Trophoblast cell (in vitro differentiated cells and primary cell): ENCODE results near the gene DROSHA.

Experiments
- DNase-seq, 2 donors: peaks; one replicate each; pipeline ENCODE4 v3.0.0-alpha.2; 2016
- H2AFZ ChIP-seq: 2 replicates; pipeline ENCODE4 v1.6.1; 2013; ENCODE audit warnings: low read length, moderate library complexity, mild to moderate bottlenecking; ENCODE audit not compliant: insufficient read depth, poor library complexity
- H2AK5ac ChIP-seq: 2 replicates; pipeline ENCODE4 v1.6.1; 2013; ENCODE audit warnings: mild to moderate bottlenecking, low read length
- H2BK120ac ChIP-seq: 2 replicates; pipeline ENCODE4 v1.6.1; 2013; ENCODE audit warnings: low read length, mild to moderate bottlenecking, moderate library complexity; ENCODE audit not compliant: insufficient read depth, poor library complexity
- H2BK12ac ChIP-seq: 2 replicates; pipeline ENCODE4 v1.6.1; 2013; ENCODE audit warnings: mild to moderate bottlenecking, low read length, moderate library complexity
- H2BK5ac ChIP-seq: 2 replicates; pipeline ENCODE4 v1.6.1; 2013; ENCODE audit warnings: low read length, low read depth, moderate library complexity, mild to moderate bottlenecking; ENCODE audit not compliant: poor library complexity
- H3K14ac ChIP-seq: 2 replicates; pipeline ENCODE4 v1.6.1; 2013; ENCODE audit warnings: mild to moderate bottlenecking, low read length
- H3K18ac ChIP-seq: 2 replicates; pipeline ENCODE4 v1.6.1; 2013; ENCODE audit warnings: mild to moderate bottlenecking, low read length
- H3K23ac ChIP-seq: 2 replicates; pipeline ENCODE4 v1.6.1; 2013; ENCODE audit warnings: low read length
- H3K27ac ChIP-seq: 2 replicates; pipeline ENCODE4 v1.5.1; 2013; ENCODE audit warnings: low read depth, mild to moderate bottlenecking, inconsistent platforms, low read length, moderate library complexity
- H3K27me3 ChIP-seq: 2 replicates; pipeline ENCODE4 v1.6.1; 2013; ENCODE audit warnings: inconsistent platforms, mild to moderate bottlenecking, low read length, moderate library complexity; ENCODE audit not compliant: insufficient read depth
- H3K36me3 ChIP-seq, 2 experiments: 1 replicate in 1 of 2; 2 replicates in 1 of 2; pipeline ENCODE4 v1.6.1; 2013; ENCODE audit warnings: low read length in 2 of 2, mild to moderate bottlenecking in 2 of 2, moderate library complexity in 1 of 2; ENCODE audit not compliant: insufficient read depth in 2 of 2, control insufficient read depth in 1 of 2
- H3K4ac ChIP-seq: 2 replicates; pipeline ENCODE4 v1.6.1; 2013; ENCODE audit warnings: low read depth, mild to moderate bottlenecking, low read length, moderate library complexity
- H3K4me1 ChIP-seq, 2 experiments: 1 replicate in 1 of 2; 2 replicates in 1 of 2; pipeline ENCODE4 v1.6.1; 2013; ENCODE audit warnings: low read length in 2 of 2, mild to moderate bottlenecking in 2 of 2, moderate library complexity in 1 of 2; ENCODE audit not compliant: insufficient read depth in 2 of 2, control insufficient read depth in 1 of 2
- H3K4me2 ChIP-seq: 2 replicates; pipeline ENCODE4 v1.6.1; 2013; ENCODE audit warnings: inconsistent platforms, mild to moderate bottlenecking, low read length, moderate library complexity
- H3K4me3 ChIP-seq: 2 replicates; pipeline ENCODE4 v1.5.1; 2013; ENCODE audit warnings: mild to moderate bottlenecking, low read depth, low read length, inconsistent platforms
- H3K79me1 ChIP-seq: one replicate; pipeline ENCODE4 v1.6.1; 2013; ENCODE audit warnings: low read length
- H3K79me2 ChIP-seq: 2 replicates; pipeline ENCODE4 v1.6.1; 2013; ENCODE audit warnings: low read length, mild to moderate bottlenecking; ENCODE audit not compliant: control insufficient read depth, insufficient read depth, poor library complexity
- H3K9ac ChIP-seq: 2 replicates; pipeline ENCODE4 v1.6.1; 2013; ENCODE audit warnings: mild to moderate bottlenecking, low read length
- H3K9me3 ChIP-seq: 2 replicates; pipeline ENCODE4 v1.6.1; 2013; ENCODE audit warnings: low read depth, mild to moderate bottlenecking, control low read depth, inconsistent platforms, low read length; ENCODE audit not compliant: insufficient read depth
- H4K12ac ChIP-seq: 2 replicates; pipeline ENCODE4 v1.6.1; 2013; ENCODE audit warnings: low read depth, mild to moderate bottlenecking, low read length, moderate library complexity
- H4K8ac ChIP-seq: 2 replicates; pipeline ENCODE4 v1.6.1; 2013; ENCODE audit warnings: low read depth, mild to moderate bottlenecking, low read length, moderate library complexity
- H4K91ac ChIP-seq: one replicate; pipeline ENCODE4 v1.6.1; 2013; ENCODE audit warnings: low read depth, mild to moderate bottlenecking, low read length, moderate library complexity
- WGBS: extraction: QIAGEN DNeasy Blood & Tissue Kit; methylation state at CpG from one replicate; pipeline ENCODE4 v1.1.7; 2013; ENCODE audit warnings: missing lambda C conversion rate; ENCODE audit not compliant: insufficient read length, insufficient coverage; ENCODE audit errors: extremely low coverage; 5-methylcytosine and 5-hydroxymethylcytosine counted together

The DROSHA gene

GRCh38 chr5:31378136-31378535 lies 153.8 kb downstream of the DROSHA start:
- Histone ChIP-seq H3K4me3 (no peak overlapping the region), H3K27me3 (no peaks in the 10 kb centered on the region), H3K18ac (no peak overlapping the region), H4K12ac (no peak overlapping the region), H3K27ac (no peak overlapping the region), H3K9ac (no peak overlapping the region), H3K4me2 (no peak overlapping the region), H4K91ac (no peak overlapping the region), H4K8ac (no peak overlapping the region), H2AFZ (no peak overlapping the region), H2BK12ac (no peak overlapping the region), H3K4ac (no peak overlapping the region), H3K23ac (no peak overlapping the region), H3K79me2 (no peaks in the 10 kb centered on the region), H3K36me3 (no peaks in the 10 kb centered on the region), H3K14ac (no peak overlapping the region), H2AK5ac (no peak overlapping the region), H3K79me1 (no peaks in the 10 kb centered on the region), H3K4me1 (no peaks in the 10 kb centered on the region), H2BK5ac (no peak overlapping the region), H2BK120ac (no peak overlapping the region), H3K9me3 (no peaks in the 10 kb centered on the region)
- DNase-seq = no peak

GRCh38 chr5:31377274-31377946 lies 154.5 kb downstream of the DROSHA start:
- H3K79me2 ChIP-seq = no peaks in the 10 kb centered on the region
- H3K23ac ChIP-seq = no peak overlapping the region
- H2BK120ac ChIP-seq = no peak overlapping the region
- H3K36me3 ChIP-seq = no peaks in the 10 kb centered on the region
- H3K18ac ChIP-seq = no peak overlapping the region
- no peak overlapping the region for H3K4me3 ChIP-seq
- no peak overlapping the region for H3K9ac ChIP-seq
- H4K12ac ChIP-seq = no peak overlapping the region
- no peaks in the 10 kb centered on the region for H3K79me1 ChIP-seq
- no peaks in the 10 kb centered on the region for H3K4me1 ChIP-seq
- H2BK5ac ChIP-seq = no peak overlapping the region
- no peak for DNase-seq
- no peak overlapping the region for H2AFZ ChIP-seq
- H3K14ac ChIP-seq = no peak overlapping the region
- H3K9me3 ChIP-seq = no peaks in the 10 kb centered on the region
- no peak overlapping the region for H3K4ac ChIP-seq
- no peak overlapping the region for H3K4me2 ChIP-seq
- H2BK12ac ChIP-seq = no peak overlapping the region
- no CpG with 5 or more reads among the region's 6 CpGs for WGBS
- no peak overlapping the region for H4K91ac ChIP-seq
- no peak overlapping the region for H4K8ac ChIP-seq
- H3K27me3 ChIP-seq = no peaks in the 10 kb centered on the region
- H2AK5ac ChIP-seq = no peak overlapping the region
- no peak overlapping the region for H3K27ac ChIP-seq

GRCh38 chr5:31375999-31376720 lies 155.7 kb downstream of the DROSHA start:
- DNase-seq = no peak
- Histone ChIP-seq H3K9me3 (no peaks in the 10 kb centered on the region), H2BK120ac (no peak overlapping the region), H2AK5ac (no peak overlapping the region), H4K12ac (no peak overlapping the region), H3K4me2 (no peak overlapping the region), H2BK12ac (no peak overlapping the region), H3K14ac (no peak overlapping the region), H3K36me3 (no peaks in the 10 kb centered on the region), H3K9ac (no peak overlapping the region), H3K4me3 (no peak overlapping the region), H3K18ac (no peak overlapping the region), H2AFZ (no peak overlapping the region), H4K91ac (no peak overlapping the region), H3K27ac (no peak overlapping the region), H3K79me2 (no peaks in the 10 kb centered on the region), H4K8ac (no peak overlapping the region), H3K79me1 (no peaks in the 10 kb centered on the region), H3K4ac (no peak overlapping the region), H3K23ac (no peak overlapping the region), H3K27me3 (no peaks in the 10 kb centered on the region), H2BK5ac (no peak overlapping the region), H3K4me1 (no peaks in the 10 kb centered on the region)
- WGBS = no CpG with 5 or more reads among the region's 10 CpGs

GRCh38 chr5:31372124-31372523 lies 159.8 kb downstream of the DROSHA start:
- H2BK5ac ChIP-seq = no peak overlapping the region
- no peak overlapping the region for H3K27ac ChIP-seq
- no peak overlapping the region for H4K12ac ChIP-seq
- no peak overlapping the region for H2AFZ ChIP-seq
- H4K8ac ChIP-seq = no peak overlapping the region
- no peak overlapping the region for H4K91ac ChIP-seq
- no peak overlapping the region for H3K9ac ChIP-seq
- no peak overlapping the region for H3K4me2 ChIP-seq
- H2AK5ac ChIP-seq = no peak overlapping the region
- DNase-seq = no peak
- H3K36me3 ChIP-seq = no peaks in the 10 kb centered on the region
- H3K27me3 ChIP-seq = no peaks in the 10 kb centered on the region
- no peaks in the 10 kb centered on the region for H3K79me2 ChIP-seq
- H2BK120ac ChIP-seq = no peak overlapping the region
- H3K4me1 ChIP-seq = no peaks in the 10 kb centered on the region
- WGBS = no CpG with 5 or more reads among the region's 1 CpG
- no peak overlapping the region for H3K4ac ChIP-seq
- no peaks in the 10 kb centered on the region for H3K9me3 ChIP-seq
- H2BK12ac ChIP-seq = no peak overlapping the region
- no peak overlapping the region for H3K4me3 ChIP-seq
- H3K18ac ChIP-seq = no peak overlapping the region
- no peak overlapping the region for H3K14ac ChIP-seq
- H3K79me1 ChIP-seq = no peaks in the 10 kb centered on the region
- no peak overlapping the region for H3K23ac ChIP-seq
